GM19351 (cell line): ENCODE data around the gene CAMKK2.
"Not testable (repeated sequence)": the region's sequence is repeated elsewhere in the genome, so short reads cannot be mapped to it uniquely, and the experiment has no call there.

Experiments
- ATAC-seq: cut with Tn5 transposase; IDR thresholded peaks from one replicate; pipeline ENCODE4 v1.9.1; 2021; ENCODE audit warnings: mild to moderate bottlenecking, moderate library complexity; ENCODE audit not compliant: unreplicated experiment

Gene CAMKK2

GRCh38 chr12:121296618-121297434 is at the start of gene CAMKK2:
CAMKK2 (minus strand) TSS chr12:121296709; CDS start chr12:121274526, 22,183 bp downstream.
- ATAC-seq: peak; percentile 70

GRCh38 chr12:121345151-121345815 is 48.8 kb upstream of the CAMKK2 start:
- ATAC-seq: no peak

- ATAC-seq: no peak
Measured at GRCh38 chr12:121344506-121344905, 48.0 kb upstream of the CAMKK2 start.

GRCh38 chr12:121337416-121337815 is 40.9 kb upstream of the CAMKK2 start:
- no peak for ATAC-seq

GRCh38 chr12:121334513-121335343 is 38.2 kb upstream of the CAMKK2 start:
- no peak for ATAC-seq

GRCh38 chr12:121333747-121334146 is 37.2 kb upstream of the CAMKK2 start:
- no peak for ATAC-seq

- no peak for ATAC-seq
Measured at GRCh38 chr12:121331248-121331647, 34.7 kb upstream of the CAMKK2 start.

- ATAC-seq: no peak
Measured at GRCh38 chr12:121330692-121331091, 34.2 kb upstream of the CAMKK2 start.

- ATAC-seq: no peak
Measured at GRCh38 chr12:121330195-121330594, 33.7 kb upstream of the CAMKK2 start.

GRCh38 chr12:121328620-121329019 is 32.1 kb upstream of the CAMKK2 start:
- ATAC-seq: no peak

- no peak for ATAC-seq
Measured at GRCh38 chr12:121326996-121327674, 30.6 kb upstream of the CAMKK2 start.

- no peak for ATAC-seq
Measured at GRCh38 chr12:121325922-121326396, 29.4 kb upstream of the CAMKK2 start.

- no peak for ATAC-seq
Measured at GRCh38 chr12:121323908-121324307, 27.4 kb upstream of the CAMKK2 start.

GRCh38 chr12:121318121-121318520 is 21.6 kb upstream of the CAMKK2 start:
- ATAC-seq: no peak

GRCh38 chr12:121314431-121314830 is 17.9 kb upstream of the CAMKK2 start:
- no peak for ATAC-seq

- ATAC-seq: not testable (repeated sequence)
Measured at GRCh38 chr12:121310231-121310630, 13.7 kb upstream of the CAMKK2 start.

GRCh38 chr12:121307397-121307796 is 10.9 kb upstream of the CAMKK2 start:
- ATAC-seq: not testable (repeated sequence)

- no peak for ATAC-seq
Measured at GRCh38 chr12:121304306-121304705, 7.8 kb upstream of the CAMKK2 start.

GRCh38 chr12:121301876-121302275 is 5.4 kb upstream of the CAMKK2 start:
- no peak for ATAC-seq

- no peak for ATAC-seq
Measured at GRCh38 chr12:121300083-121300819, 3.7 kb upstream of the CAMKK2 start.
